ENCODE measurements around the gene IL21R.
"Not testable (repeated sequence)": the region's sequence is repeated elsewhere in the genome, so short reads cannot be mapped to it uniquely, and the experiment has no call there.

IL21R gene

DNA sequence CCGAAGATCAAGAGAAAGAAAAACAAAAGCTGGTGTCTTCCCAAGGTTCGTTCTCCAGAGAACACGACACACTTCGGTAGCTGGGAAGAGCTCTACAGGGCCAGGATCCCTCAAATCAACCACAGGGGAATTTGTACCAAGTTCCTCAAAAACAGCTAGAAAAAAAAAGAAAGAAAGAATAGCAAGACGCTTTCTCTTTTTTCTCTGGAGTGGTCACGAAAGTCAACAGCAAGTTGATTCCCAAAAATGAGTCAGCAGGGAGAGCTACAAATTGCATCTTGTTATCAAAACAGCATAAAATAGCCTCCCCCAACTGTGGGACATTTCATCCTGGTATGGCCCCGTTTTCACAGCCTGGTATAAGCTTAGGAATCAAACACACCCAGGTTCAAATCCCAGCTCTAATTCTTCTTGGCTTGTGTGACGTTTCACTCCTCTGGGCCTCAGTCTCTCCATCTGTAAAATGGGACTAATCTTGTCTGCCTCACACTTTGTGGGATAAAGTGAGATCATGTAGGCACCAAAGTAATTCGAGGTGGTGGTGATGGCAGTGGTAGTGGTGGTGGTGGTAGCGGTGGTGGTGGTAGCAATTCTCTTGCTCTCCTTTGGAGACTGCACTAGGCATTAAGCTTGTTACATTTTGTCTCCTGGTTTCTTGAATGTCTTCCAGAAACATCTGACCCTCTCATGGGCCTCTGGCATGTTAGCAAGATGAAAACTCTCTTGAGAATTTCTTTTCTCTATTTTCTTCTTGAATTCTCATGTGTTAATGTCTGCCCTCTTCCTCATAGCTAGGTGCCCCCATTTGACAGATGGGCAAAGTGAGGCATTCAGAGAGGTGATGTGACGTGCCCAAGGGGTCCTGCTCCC is 988 bp upstream of the IL21R start:
- in situ Hi-C loops (cut with MboI; ENCODE audit: low sequenced_read_pairs): no loop called here

DNA sequence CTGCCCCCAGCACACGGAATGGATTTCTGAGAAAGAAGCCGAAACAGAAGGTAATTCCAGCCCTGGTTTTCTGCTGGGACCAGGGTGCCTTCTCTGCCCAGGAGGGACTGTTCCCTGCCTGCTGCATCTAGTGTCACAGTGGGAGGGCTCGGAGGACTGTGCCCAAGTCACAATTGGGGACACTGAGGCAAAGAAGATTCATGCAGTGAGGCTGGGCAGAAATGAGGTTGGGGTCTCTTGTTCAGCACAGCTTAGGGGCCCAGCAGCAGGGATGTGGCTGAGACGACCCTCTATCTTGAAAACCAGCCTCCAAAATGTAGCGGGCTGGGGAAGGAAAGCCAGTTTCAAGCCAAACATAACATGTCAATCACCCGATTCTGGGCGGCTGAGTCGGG is 592 bp downstream of the IL21R start:
- in situ Hi-C loops (cut with MboI; ENCODE audit: low sequenced_read_pairs): no loop called here

DNA sequence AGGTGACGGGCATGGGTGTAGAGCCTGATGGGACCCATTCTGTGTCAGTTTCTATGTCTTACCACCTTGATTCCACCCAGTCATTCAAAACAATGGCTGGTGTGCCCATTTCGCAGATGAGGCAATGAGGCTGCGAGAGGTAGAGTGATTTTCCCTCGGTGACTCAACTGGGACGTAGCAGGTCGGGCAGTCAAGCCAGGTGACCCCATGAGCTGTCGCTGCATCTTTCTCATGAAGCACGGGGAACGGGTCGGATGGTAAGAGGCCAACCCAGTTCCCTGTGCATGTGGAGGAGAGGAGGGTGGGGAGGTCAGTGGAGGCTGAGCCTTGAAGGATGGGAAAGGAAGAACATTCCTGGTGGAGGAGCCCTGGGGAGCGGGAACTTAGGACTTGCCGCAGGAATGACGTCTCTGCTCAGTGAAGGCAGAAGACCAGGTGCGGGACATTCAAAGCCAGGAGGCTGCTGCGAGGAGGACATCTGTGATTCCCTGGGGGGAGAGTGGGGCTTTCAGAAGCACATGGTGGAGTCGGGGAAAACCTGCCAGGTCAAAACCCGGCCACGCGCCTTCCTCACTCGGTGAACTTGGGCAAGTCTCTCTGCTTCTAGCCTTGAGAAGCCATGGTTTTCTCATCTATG is 1.1 kb downstream of the IL21R start:
- in situ Hi-C loops (cut with MboI; ENCODE audit: low sequenced_read_pairs): no loop called here

DNA sequence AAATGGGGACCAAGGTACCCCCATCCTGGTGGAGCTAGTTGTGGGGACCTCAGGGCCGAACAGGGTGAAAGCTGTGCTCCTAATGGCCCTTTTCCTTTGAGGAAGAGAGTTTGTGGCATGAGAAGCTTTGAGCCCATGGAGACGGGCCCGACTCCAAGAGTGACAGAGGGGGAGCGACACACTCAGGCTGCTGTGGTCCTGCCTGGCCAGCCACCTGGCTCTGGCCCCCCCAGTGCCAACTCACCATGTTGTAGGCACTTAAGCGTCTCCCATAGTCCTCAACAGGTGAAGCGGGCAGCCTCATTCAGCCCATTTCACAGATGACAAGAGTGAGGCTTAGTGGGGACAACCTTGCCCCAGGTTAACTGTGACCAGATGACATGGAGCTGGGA is 1.6 kb downstream of the IL21R start:
- in situ Hi-C loops (cut with MboI; ENCODE audit: low sequenced_read_pairs): no loop called here

DNA sequence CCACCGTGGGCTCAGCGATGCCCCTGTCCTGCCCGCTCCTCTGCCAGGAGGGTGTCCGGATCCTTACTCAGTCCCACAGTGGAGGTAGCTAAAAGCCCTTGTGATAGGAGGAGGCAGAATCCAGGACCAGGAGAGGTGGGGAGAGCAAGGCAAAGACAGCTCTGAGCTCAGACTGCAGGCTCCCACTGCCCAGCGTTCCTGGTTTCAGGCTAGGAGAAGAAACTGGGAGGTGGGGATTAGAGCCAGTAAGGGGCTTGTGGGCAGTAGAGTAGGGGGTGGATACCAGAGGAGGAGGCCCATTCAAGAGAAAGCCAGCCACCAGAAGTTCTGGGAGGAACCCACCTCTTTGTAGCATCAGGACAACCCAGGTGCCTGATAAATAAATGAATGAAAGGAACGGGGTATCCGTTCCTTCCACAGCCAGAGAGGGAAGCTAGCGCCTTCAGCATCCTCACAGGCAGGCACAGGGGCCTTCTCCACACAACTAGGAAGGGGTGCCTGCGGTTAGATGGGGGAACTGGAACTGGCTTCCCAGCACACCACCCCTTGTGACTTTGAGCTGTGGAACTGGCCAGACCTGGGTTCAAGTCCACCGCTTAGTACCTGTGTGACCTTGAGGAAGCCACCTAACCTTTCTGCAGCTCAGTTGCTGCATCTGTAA is 2.3 kb downstream of the IL21R start:
- in situ Hi-C loops (cut with MboI; ENCODE audit: low sequenced_read_pairs): no loop called here

DNA sequence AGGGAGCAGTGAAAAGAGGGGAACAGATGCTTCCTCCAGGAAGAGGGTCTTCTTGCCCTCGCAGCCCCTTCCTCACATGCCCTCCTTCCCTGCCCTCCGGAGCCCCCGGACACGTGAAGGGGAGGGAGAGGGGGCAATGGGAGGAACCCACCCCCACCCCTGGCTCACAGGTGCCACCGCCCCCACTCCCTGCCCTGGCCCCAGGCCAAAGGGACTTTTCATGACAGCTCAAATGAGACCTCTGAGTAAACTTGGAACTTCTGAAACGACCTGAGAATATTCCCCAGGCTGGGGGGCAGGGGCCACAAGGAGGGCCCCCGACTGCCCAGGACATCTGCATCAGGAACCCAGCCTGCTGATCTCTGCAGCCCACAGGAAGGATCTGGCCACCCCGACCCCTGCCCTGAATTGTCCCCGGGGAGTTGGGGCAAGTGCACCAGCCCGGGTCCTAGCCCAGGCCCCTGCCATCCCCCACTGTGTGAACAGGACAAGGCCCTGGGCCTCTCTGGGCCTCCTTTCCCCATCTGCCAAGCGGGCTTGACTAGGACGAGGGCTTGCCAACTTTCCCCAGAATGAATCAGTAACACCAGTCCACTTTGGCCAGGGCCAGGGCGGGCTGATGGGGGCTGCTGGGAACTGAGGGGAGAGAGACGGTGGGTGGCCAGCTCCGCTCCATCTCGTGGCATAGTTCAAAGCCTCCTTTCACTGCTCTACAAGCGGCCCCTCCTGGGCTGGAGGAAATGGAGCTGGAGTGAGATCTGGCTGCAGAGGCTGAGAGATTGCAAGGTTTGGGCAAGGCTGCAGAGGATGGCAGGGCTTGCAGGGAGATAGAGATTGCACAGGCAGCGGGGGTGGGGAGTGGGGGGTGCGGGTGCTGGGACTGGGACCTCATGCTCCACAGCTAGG is 3.8 kb downstream of the IL21R start:
- in situ Hi-C loops (cut with MboI; ENCODE audit: low sequenced_read_pairs): no loop called here

DNA sequence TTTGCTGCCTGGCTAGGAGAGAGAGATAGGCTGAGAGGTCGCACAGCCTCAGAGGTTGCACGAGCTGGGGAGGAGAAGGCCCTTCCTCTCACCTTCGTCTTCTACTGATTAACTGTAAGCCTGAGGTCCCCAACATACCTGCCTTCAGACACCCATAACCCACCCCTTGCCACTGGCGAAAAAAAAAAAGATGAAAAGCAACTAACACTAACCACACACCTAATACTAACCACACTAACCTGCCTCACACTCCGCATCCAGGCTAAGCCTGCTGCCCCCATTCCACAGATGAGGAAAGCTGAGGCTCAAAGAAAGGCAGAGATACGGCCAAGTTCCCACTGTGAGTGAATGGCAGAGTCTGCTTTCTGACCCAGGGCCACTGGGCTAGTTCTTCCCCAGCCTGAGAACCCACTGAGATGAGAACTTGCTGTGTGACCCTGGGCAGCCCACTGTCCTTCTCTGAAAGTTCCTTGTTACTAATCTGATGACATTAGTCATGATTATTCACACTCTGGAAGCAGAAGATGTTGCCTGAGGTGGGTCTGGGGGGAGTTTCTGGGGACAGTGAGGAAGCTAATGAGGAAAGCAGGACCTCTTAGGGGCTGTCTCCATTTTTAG is 4.6 kb downstream of the IL21R start:
- in situ Hi-C loops (cut with MboI; ENCODE audit: low sequenced_read_pairs): no loop called here

DNA sequence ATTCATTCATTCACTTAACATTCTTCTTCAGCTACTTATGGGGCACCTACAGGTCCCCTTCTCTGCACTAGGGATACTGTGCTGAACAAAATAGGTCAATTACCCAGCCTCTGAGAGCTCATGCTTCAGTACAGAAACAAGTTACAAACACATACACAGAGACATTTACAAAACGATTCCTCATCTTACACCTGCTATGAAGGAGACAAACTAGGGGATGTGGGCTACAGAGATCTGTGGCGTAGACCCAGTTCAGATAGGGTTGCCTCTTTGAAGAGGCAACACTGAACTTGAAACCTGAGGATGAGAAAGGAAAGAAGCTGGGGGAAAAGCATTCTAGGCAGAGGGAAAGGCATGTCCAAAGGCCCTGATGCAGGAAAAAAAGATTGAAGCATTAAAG is 5.2 kb downstream of the IL21R start:
- in situ Hi-C loops (cut with MboI; ENCODE audit: low sequenced_read_pairs): no loop called here

DNA sequence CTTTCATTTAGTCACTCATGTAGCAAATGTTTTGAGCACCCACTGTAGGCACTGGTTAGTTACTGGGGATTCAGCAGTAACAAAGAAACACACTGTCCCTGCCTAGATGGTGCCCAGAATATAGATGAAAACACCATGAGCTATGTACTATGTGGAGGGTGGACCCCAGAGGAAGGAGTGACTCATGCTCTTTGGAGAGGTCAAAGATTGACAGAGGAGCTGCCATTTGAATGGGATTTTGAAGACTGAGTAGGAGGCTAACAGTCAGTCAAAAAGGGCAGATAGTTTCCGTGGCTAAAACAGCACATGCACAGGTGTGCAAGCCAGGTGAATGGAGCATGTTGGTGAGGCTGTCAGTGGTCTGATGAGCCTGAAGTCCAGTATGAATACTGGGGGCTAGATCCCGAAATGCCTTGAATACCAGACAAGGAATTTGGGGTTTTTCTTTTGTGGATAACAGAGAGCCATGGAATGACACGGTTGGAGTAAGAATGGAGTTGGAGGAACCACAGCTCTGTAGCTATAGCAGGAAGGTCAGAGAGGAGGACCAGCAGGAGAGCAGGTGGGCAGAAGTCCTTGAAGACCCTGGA is 6.1 kb downstream of the IL21R start:
- in situ Hi-C loops (cut with MboI; ENCODE audit: low sequenced_read_pairs): no loop called here

DNA sequence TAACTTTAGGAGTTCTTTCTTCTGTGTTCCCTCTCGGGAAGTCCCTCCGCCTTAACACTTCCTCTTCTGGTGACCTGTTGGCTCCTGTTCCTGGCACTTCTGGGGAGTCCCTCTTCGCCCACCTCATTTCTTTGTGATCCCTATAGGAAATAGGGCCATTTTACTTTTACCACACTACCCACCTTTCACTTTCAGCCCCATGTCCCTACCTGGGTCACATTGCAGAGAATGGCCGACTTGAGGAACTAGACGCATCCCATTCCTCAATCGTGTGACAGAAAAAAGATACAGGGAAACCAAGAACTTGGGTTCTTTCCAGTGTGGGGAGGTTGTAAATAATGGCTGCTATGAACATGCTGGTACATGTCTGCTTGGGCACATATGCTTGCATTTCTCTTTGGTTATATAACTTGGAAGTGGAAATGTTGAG is 6.6 kb downstream of the IL21R start:
- in situ Hi-C loops (cut with MboI; ENCODE audit: low sequenced_read_pairs): no loop called here

DNA sequence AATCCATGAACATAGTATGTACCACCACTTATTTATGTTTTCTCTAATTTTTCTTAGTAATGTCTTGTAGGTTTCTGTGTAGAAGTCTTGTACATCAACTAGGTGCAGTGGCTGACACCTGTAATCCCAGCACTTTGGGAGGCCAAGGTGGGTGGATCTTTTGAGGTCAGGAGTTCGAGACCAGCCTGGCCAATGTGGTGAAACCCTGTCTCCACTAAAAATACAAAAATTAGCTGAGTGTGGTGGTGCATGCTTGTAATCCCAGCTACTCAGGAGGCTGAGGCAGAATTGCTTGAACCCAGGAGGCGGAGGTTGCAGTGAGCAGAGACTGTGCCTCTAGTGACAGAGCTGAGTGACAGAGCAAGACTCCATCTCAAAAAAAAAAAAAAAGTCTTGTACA is 8.0 kb downstream of the IL21R start:
- in situ Hi-C loops (cut with MboI; ENCODE audit: low sequenced_read_pairs): not testable (repeated sequence)

DNA sequence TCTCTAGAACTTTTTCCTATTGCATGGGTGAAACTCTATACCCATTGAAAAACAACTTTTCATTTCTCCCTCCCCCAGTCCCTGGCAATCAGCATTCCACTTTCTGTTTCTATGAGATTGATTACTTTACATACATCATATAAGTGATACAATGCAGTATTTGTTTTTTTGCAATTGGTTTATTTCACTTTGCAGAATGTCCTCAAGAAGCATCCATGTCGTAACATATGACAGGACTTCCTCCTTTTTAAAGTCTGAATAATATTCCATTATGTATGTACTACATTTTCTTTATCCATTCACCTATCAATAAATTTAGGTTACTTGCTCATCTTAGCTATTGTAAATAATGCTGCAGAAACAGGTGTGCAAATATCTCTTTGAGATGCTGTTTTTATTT is 8.8 kb downstream of the IL21R start:
- in situ Hi-C loops (cut with MboI; ENCODE audit: low sequenced_read_pairs): no loop called here

DNA sequence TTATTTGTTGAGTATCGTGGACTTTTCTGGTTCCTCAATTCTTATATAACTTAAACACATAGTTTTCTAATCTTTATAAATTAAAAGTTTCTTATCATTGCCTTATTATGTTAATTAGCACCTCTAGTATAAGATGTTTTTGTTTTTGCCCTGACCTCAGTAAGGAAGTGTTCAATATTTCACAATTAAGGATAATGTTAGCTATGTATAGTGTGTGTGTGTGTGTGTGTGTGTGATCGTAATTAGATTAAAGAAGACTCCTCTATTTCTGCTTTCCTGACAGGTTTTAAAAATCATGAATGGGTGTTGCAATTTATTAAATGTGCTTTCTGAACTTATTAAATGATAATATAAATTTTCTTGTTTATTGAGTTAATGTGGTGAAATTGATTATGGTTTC is 12.0 kb downstream of the IL21R start:
- in situ Hi-C loops (cut with MboI; ENCODE audit: low sequenced_read_pairs): no loop called here

DNA sequence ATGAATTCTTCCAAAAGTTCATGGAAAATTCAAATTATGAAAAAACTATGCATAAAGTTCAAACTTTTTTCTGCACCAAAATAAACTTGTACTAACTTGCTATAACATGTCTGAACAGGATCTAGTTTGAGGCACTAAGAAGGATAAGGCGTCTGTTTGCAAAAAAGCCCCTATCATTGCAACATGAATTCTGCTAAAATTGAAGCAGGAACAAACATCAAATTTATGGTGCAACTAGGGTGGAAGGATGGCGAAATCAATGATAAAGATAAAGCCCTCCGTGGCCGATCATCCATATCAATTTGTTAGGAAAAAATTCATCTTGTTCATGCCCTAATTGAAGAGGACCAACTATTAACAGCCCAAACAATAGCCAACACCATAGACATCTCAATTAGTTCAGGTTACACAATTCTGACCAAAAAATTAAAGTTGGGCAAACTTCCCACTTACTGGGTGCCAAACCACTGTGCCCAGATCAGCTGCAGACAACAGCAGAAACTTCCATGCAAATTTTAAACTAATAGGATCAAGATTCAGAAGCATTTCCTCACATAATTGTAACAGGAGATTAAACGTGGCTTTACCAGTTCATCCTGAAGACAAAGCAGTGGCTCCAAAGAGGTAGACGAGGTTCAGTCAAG is 12.9 kb downstream of the IL21R start:
- in situ Hi-C loops (cut with MboI; ENCODE audit: low sequenced_read_pairs): no loop called here

DNA sequence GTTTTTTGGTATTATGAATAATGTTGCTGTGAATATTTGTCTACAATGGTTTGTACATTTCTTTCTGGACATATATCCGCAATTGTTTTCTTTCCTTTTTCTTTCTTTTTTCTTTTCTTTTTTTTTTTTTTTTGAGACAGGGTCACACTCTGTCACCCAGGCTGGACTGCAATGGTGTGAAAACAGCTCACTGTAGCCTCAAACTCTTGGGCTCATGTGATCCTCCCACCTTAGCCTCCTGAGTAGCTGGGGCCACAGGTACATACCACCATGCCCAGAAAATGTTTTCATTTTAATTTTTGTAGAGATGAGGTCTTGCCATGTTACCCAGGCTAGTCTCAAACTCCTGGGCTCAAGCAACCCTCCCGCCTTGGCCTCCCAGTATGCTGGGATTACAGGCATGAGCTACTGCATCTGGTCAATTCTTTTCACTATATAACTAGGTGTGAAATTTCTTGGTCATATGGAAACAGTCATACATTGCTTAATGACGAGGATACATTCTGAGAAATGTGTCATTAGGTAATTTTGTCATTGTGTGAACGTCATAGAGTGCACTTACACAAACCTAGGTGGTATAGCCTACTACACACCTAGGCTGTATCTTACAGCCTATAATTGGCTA is 15.2 kb downstream of the IL21R start:
- in situ Hi-C loops (cut with MboI; ENCODE audit: low sequenced_read_pairs): no loop called here

DNA sequence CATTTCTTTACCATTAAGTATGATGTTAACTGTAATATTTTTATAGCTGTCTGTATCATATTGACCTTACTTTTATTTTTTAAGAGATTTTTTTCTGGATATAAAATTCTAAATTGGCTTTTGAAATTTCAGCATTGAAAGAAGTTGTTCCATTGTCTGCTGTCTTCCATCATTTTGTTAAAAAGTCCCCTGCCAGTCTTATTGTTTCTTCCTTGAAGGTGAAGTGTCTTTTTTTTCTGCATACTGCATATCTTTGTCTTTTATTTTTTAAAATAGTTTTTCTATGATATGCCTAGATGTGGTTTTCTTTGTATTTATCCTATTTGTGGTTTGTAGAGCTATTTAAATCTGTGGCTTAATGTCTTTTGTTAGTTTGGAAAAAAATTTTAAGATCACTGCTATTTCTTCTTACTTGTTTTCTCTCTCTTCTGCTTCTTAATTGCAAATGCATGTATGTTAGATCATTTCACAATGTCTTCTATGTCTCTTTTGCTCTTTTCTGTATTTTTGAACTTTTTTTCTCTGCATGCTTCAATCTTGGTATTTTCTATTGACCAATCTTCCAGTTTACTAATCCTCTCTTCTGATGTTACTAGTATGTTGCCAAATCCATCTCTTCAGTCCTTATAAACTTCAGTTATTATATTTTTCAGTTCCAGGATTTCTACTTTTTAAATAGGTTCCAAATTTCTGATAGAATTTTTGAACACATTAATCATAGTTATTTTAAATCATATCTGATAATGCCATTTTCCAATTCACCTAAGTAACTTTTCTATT is 20.2 kb downstream of the IL21R start:
- in situ Hi-C loops (cut with MboI; ENCODE audit: low sequenced_read_pairs): no loop called here

DNA sequence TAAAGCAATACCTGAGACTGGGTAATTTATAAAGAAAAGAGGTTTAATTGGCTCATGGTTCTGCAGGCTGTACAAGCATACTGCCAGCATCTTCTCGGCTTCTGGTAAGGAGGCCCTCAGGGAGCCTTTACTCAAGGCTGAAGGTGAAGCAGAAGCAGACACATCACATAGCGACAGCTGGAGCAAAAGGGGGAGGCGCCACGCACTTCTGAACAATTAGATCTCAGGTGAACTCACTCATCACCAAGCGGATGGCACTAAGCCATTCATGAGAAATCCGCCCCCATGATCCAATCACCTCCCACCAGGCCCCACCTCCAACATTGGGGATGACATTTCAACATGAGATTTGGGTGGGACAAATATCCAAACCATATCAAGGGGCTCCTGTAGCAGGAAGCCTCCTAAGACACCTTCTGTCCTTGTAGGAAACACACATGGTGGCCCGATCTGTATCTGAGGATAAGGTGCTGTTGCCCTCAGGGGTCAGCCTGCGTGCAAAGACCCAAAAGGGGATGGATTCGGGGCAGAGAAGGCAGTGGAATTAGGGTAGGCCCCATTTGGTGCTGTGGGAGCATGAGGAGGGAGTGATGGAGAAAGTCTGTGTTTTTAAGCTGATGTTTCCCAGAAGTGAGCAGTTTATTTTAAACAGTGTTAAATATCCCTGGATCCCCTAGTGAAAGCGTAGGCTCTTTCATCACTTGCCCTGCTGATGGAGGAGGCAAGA is 23.0 kb downstream of the IL21R start:
- in situ Hi-C loops (cut with MboI; ENCODE audit: low sequenced_read_pairs): no loop called here

DNA sequence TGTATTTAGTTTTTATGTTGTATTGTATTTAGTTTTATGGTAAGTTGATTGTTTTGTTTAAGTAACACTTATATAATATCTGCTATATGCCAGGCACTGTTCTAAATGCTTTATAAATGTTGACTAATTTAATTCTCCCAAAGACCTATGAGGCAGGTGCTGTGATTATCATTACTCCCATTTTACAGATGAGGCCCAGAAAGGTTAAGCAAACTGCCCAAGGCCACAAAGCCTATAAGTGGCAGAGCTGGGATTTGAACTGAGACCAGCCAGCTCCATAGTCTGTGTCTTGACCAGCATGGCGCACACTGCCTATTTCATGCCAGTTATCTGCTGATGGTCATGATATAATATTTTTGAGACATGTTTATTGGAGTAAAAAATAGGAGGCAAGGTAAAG is 24.0 kb downstream of the IL21R start:
- in situ Hi-C loops (cut with MboI; ENCODE audit: low sequenced_read_pairs): no loop called here

Data from hTERT RPE-1 (cell line).